Neuronal stem cell (in vitro differentiated cells): ENCODE data around the gene PRIM2.
"Not testable (repeated sequence)": the region's sequence is repeated elsewhere in the genome, so short reads cannot be mapped to it uniquely, and the experiment has no call there.

Source experiments
- DNase-seq: peaks from one replicate; pipeline ENCODE4 v3.0.0-alpha.2; 2013; ENCODE audit warnings: low spot score
- H2AFZ ChIP-seq: one replicate; pipeline ENCODE4 v1.6.1; 2013; ENCODE audit warnings: mild to moderate bottlenecking, low read length, inconsistent platforms
- H2AK5ac ChIP-seq: 2 replicates; pipeline ENCODE4 v1.6.1; 2013; ENCODE audit warnings: low read depth, mild to moderate bottlenecking, inconsistent platforms, low read length, moderate library complexity, mixed read lengths
- H2BK120ac ChIP-seq: 2 replicates; pipeline ENCODE4 v1.6.1; 2013; ENCODE audit warnings: low read depth, mild to moderate bottlenecking, inconsistent platforms, low read length, moderate library complexity, mixed read lengths
- H2BK12ac ChIP-seq: one replicate; pipeline ENCODE4 v1.6.1; 2013; ENCODE audit warnings: low read length, inconsistent platforms
- H2BK15ac ChIP-seq: 2 replicates; pipeline ENCODE4 v1.6.1; 2013; ENCODE audit warnings: mild to moderate bottlenecking, low read length, inconsistent platforms, mixed read lengths
- H2BK5ac ChIP-seq: one replicate; pipeline ENCODE4 v1.6.1; 2013; ENCODE audit warnings: inconsistent platforms, mild to moderate bottlenecking, low read length, moderate library complexity
- H3K14ac ChIP-seq: one replicate; pipeline ENCODE4 v1.6.1; 2013; ENCODE audit warnings: low read length, inconsistent platforms
- H3K18ac ChIP-seq: 2 replicates; pipeline ENCODE4 v1.6.1; 2013; ENCODE audit warnings: low read length, inconsistent platforms
- H3K23ac ChIP-seq: 2 replicates; pipeline ENCODE4 v1.6.1; 2013; ENCODE audit warnings: low read depth, mild to moderate bottlenecking, mixed read lengths, low read length, inconsistent platforms; ENCODE audit not compliant: poor library complexity
- H3K27ac ChIP-seq: replicated peaks from 3 replicates; pipeline ENCODE4 v1.5.1; 2013; ENCODE audit warnings: low read length, inconsistent platforms
- H3K27me3 ChIP-seq, 3 experiments: 2 replicates each; pipeline ENCODE4 v1.6.1; 2013; ENCODE audit warnings: low read length in 3 of 3, mild to moderate bottlenecking in 2 of 3, inconsistent platforms in 1 of 3, low read depth in 1 of 3, mixed read lengths in 1 of 3, moderate library complexity in 1 of 3; ENCODE audit not compliant: control insufficient read depth in 3 of 3, insufficient read depth in 3 of 3
- H3K36me3 ChIP-seq, 2 donors: replicated peaks in 1 of 2; 2 replicates each; pipeline ENCODE4 v1.6.1; 2013; ENCODE audit warnings: low read length in 2 of 2; ENCODE audit not compliant: control insufficient read depth in 2 of 2, insufficient read depth in 2 of 2
- H3K4ac ChIP-seq: 2 replicates; pipeline ENCODE4 v1.6.1; 2013; ENCODE audit warnings: inconsistent platforms, mild to moderate bottlenecking, low read length, moderate library complexity
- H3K4me1 ChIP-seq, 2 donors: 1 replicate in 1 of 2; 2 replicates in 1 of 2; pipeline ENCODE4 v1.6.1; 2013; ENCODE audit warnings: low read length in 2 of 2, low read depth in 1 of 2; ENCODE audit not compliant: control insufficient read depth in 2 of 2, insufficient read depth in 1 of 2
- H3K4me2 ChIP-seq: one replicate; pipeline ENCODE4 v1.6.1; 2013; ENCODE audit warnings: mild to moderate bottlenecking, low read length, inconsistent platforms; ENCODE audit not compliant: insufficient read depth, poor library complexity, severe bottlenecking
- H3K4me3 ChIP-seq, 2 donors: 2 replicates each; pipeline ENCODE4 v1.5.1; 2013; ENCODE audit warnings: low read length in 2 of 2, mild to moderate bottlenecking in 2 of 2, inconsistent platforms in 1 of 2, moderate library complexity in 1 of 2
- H3K79me1 ChIP-seq: one replicate; pipeline ENCODE4 v1.6.1; 2013; ENCODE audit warnings: low read depth, mild to moderate bottlenecking, inconsistent platforms, low read length, moderate library complexity
- H3K9ac ChIP-seq: one replicate; pipeline ENCODE4 v1.6.1; 2013; ENCODE audit warnings: mild to moderate bottlenecking, low read depth, low read length, inconsistent platforms; ENCODE audit not compliant: poor library complexity
- H3K9me3 ChIP-seq, 2 donors: replicated peaks in 1 of 2; 2 replicates each; pipeline versions ENCODE3 to v1.6.1; 2013; ENCODE audit warnings: low read length in 2 of 2, mild to moderate bottlenecking in 2 of 2, inconsistent platforms in 1 of 2, low read depth in 1 of 2, mixed read lengths in 1 of 2, moderate library complexity in 1 of 2; ENCODE audit not compliant: control insufficient read depth in 2 of 2, insufficient read depth in 1 of 2
- H4K8ac ChIP-seq: one replicate; pipeline ENCODE4 v1.6.1; 2013; ENCODE audit warnings: low read depth, mild to moderate bottlenecking, inconsistent platforms, low read length, moderate library complexity
- H4K91ac ChIP-seq: one replicate; pipeline ENCODE4 v1.6.1; 2013; ENCODE audit warnings: low read length, low read depth, mild to moderate bottlenecking, inconsistent platforms; ENCODE audit not compliant: poor library complexity
- WGBS, 2 donors: extraction: QIAGEN DNeasy Blood & Tissue Kit; methylation state at CpG; one replicate each; pipeline ENCODE4 v1.1.7; 2013; ENCODE audit warnings: missing lambda C conversion rate in 2 of 2, mixed read lengths in 1 of 2; ENCODE audit not compliant: insufficient read length in 2 of 2, insufficient replicate concordance in 1 of 2; ENCODE audit errors: extremely low coverage in 2 of 2; 5-methylcytosine and 5-hydroxymethylcytosine counted together

Gene PRIM2

DNA sequence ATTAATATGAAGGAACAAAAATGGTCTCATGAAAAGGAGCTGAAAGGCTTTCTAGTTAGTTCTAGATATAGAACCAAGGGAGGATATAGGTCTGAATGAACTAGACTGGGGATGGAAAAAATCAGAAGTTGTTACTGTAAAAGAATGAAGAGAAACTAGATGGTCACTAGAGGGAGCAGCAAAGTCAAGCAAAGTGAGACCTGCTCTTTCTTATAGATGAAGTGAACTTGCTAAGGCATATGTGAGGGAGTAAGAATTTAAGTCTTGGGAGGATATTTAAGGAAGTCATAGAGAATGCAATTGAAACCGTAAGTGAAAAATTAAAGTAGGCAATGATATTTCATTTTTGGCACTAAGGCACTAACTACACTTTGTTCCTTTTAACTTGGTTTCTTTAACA lies 218.6 kb downstream of the PRIM2 start:
- H2BK12ac ChIP-seq, H2AFZ ChIP-seq, H4K8ac ChIP-seq, H2BK120ac ChIP-seq, H4K91ac ChIP-seq, H3K23ac ChIP-seq, H2BK15ac ChIP-seq, H2AK5ac ChIP-seq, H3K4me2 ChIP-seq, H3K36me3 ChIP-seq, H3K79me1 ChIP-seq, H3K4me3 ChIP-seq, DNase-seq, H3K14ac ChIP-seq, H3K9me3 ChIP-seq, H3K27me3 ChIP-seq, H3K27ac ChIP-seq, H3K4me1 ChIP-seq, H2BK5ac ChIP-seq, H3K18ac ChIP-seq, H3K4ac ChIP-seq, H3K9ac ChIP-seq: not testable (repeated sequence)
- no CpG with 5 or more reads among the region's 1 CpG for WGBS, 2 donors

DNA sequence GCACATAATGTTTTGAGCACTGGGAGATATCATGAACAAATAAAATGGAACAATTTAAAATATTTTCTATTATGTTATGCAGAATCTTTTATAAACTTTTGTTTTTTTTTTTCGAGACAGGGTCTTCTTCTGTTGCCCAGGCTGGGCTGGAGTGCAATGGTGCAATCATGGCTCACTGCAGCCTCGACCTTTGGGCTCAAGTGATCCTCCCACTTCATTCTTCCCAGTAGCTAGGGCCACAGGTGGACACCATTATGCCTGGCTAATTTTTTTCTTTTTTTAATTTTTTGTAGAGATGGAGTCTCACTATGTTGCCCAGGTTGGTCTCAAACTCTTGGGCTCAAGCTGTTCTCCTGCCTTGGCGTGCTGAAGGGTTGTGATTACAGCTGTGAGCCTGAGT lies 220.5 kb downstream of the PRIM2 start:
- not testable (repeated sequence) for H3K27ac ChIP-seq, H3K79me1 ChIP-seq, H2AFZ ChIP-seq, H3K18ac ChIP-seq, H3K4me1 ChIP-seq, H2BK15ac ChIP-seq, H3K4me3 ChIP-seq, H3K27me3 ChIP-seq, H4K91ac ChIP-seq, H2BK12ac ChIP-seq, H3K4ac ChIP-seq, H2BK120ac ChIP-seq, H3K9ac ChIP-seq, H3K36me3 ChIP-seq, H4K8ac ChIP-seq, DNase-seq, H2BK5ac ChIP-seq, H3K4me2 ChIP-seq, H2AK5ac ChIP-seq, H3K14ac ChIP-seq, H3K9me3 ChIP-seq, H3K23ac ChIP-seq
- no CpG with 5 or more reads among the region's 3 CpGs for WGBS, 2 donors

DNA sequence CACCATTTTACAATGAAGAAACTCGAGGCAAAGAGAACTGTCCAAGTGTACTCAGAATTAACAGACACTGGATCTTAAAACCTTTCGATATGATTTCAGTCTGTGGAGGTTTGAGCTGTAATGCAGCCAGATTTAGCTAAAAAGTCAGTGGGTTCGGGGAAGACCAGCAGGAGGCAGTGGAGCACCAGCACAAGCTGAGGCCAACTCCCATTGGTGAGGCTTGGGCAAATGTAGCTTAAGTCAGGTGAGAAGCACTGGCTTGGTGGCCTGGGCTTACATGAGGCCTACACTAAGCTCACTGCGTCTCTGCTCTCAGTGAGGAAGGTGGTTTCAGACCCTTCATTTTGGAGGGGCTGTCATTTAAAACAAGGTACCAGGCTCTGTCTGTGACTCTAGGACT lies 234.5 kb downstream of the PRIM2 start:
- H4K8ac ChIP-seq, H2BK5ac ChIP-seq, H3K4me1 ChIP-seq, H2BK15ac ChIP-seq, H3K4ac ChIP-seq, H3K18ac ChIP-seq, DNase-seq, H3K14ac ChIP-seq, H2BK120ac ChIP-seq, H3K9ac ChIP-seq, H2AK5ac ChIP-seq, H2AFZ ChIP-seq, H3K36me3 ChIP-seq, H2BK12ac ChIP-seq, H3K4me3 ChIP-seq, H3K27me3 ChIP-seq, H3K9me3 ChIP-seq, H4K91ac ChIP-seq, H3K27ac ChIP-seq, H3K23ac ChIP-seq, H3K79me1 ChIP-seq, H3K4me2 ChIP-seq: not testable (repeated sequence)
- WGBS, 2 donors = no CpG with 5 or more reads among the region's 4 CpGs

DNA sequence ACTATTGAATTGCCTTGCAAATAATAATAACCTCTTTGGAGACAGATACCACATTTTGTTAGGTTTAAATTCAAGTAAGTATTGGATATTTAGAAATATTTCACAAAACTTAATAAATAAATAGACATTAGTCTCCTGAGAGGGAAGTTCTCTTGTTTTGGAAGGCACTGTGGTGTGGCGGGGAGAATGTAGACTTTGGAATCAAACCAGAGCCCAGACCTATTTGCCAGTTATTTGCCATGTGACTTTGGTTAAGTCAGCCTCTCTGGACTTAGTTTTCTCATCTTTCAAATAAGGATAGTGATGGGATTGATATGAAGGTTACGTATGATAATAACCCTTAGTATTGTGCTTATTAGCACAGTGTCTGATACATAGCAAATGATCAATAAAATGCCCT lies 240.4 kb downstream of the PRIM2 start:
- not testable (repeated sequence) for H3K27ac ChIP-seq, H3K4ac ChIP-seq, H3K27me3 ChIP-seq, H3K79me1 ChIP-seq, H4K91ac ChIP-seq, H2BK120ac ChIP-seq, DNase-seq, H2BK5ac ChIP-seq, H3K14ac ChIP-seq, H2BK12ac ChIP-seq, H3K9me3 ChIP-seq, H2AFZ ChIP-seq, H2AK5ac ChIP-seq, H3K4me3 ChIP-seq, H3K23ac ChIP-seq, H3K4me1 ChIP-seq, H2BK15ac ChIP-seq, H3K36me3 ChIP-seq, H3K4me2 ChIP-seq, H3K18ac ChIP-seq, H4K8ac ChIP-seq, H3K9ac ChIP-seq
- no CpG with 5 or more reads among the region's 2 CpGs for WGBS, 2 donors
